GM19238 (cell line): Measurements from ENCODE around the gene ANTXR1.

Experiments
- DNase-seq: peaks from one replicate; pipeline ENCODE4 v3.0.0; 2011; ENCODE audit warnings: low spot score; ENCODE audit not compliant: insufficient read length

Gene ANTXR1

DNA sequence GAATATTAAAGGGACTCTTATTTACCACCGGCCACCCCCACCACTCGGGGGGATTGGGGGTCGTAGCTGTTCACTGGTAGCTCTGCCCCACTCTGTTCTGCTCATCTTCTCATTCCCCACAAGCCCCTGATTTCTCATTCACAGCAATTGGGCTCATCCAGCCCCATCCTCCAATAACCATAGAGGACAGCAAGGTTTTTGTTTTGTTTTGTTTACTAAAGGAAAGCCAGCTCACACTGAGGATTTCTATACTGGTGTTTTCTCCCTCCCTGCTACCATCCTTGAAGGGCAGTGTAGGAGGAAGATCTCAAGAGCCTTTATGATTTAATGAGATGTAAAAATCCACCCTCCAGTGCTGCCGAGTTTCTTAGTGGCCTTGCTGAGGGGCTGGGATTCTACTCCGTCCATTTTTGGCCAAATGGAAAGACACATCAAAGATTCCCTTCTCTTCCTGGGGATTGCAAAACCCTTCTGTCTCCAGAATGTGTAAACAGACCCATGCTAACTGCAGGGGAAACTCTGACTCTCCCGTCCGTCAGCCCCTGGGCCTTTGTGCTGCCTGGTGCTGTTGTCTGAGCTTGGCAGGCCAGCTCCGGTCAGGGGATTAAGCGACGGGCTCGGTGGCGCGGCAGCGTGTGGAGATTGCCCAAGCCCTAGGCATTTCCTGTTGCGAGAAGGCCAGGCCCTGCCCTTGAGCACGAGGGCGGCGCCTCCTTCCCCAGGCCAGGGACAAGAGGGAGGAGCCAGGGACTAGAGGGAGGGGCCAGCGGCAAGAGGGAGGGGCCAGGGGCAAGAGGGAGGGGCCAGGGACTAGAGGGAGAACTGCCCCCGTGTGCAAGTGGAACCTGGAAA lies 165.0 kb downstream of the ANTXR1 start:
- DNase-seq = no peak

DNA sequence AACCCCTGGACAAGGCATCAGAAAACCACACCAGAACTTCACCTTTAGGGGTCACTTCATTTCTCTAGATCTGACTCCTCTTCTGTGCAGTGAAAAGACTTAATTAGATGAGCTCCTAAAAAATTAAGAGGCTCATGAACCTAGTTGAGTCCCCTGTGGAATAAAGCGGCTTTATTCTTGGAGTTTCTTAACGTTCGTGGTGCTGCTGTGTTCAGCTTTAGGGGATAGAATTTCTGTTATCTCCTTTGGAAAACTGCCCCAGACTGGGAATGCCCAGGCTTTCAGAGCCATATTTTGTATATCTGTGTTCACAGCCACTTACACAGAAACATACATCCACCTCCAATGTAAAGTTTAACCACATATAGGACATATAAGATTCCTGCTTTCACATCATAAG lies 165.8 kb downstream of the ANTXR1 start:
- DNase-seq = no peak

GRCh38 chr2:69180227-69180626 lies 167.2 kb downstream of the ANTXR1 start:
- no peak for DNase-seq

DNA sequence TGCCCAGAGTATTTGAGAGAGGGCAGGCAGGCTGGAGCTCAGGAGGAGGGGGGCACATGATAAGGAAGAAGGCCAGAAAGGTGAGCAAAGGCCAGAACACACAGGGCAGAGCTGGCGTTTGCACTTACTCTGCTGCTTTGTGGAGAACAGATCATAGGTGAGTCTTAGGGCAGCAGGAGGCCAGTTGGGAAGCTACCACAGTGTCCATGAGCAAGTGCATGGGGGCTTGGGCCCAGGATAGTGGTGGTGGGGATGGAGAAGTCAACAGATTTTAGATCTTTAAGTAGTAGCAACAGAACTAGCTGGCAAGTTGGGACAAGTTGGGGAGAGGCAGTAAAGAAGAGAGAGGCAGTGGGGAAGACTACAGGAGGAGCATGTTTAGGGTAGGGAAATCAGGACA lies 168.0 kb downstream of the ANTXR1 start:
- DNase-seq = no peak

GRCh38 chr2:69181806-69182427 lies 168.9 kb downstream of the ANTXR1 start:
- DNase-seq = no peak

GRCh38 chr2:69183659-69184058 lies 170.7 kb downstream of the ANTXR1 start:
- no peak for DNase-seq

DNA sequence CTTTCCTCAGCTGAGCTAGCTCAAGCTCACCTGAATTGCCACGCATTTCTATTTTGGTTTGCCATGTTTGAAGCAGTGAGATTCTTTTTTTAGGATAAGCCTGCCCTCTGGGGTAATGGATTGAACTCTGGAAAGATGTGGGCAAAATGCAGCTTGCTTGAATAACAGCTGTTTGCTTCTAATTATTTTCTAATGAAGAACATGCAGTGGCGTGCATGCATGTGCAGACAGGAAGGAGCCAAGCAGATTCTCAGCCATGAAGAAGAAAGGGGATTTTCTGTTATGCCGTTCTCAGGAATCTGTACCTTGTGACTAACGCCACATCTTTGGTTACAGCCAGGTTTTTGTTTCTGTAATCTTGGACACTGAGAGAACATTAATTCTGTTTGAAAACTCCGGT lies 171.2 kb downstream of the ANTXR1 start:
- DNase-seq = no peak

- no peak for DNase-seq
Measured at GRCh38 chr2:69185807-69186206, 172.8 kb downstream of the ANTXR1 start.

DNA sequence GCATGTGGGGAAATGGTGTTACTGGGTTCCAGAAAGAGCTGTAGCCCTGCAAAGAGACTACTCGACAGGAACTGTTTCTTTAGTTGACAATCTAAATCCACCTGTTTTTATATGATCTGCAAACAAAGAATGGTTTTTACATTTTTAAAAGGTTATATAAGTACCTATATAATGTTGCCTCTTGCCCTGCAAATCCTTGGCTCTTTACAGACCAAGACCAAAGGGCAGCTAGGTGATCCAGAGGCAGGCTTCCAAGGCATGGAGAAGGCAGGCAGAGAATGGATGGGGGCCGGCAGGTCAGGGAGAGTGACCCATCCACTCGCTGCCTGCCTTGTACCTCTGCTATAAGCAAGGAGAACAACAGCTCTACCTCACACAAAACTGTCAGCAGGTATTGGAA lies 173.6 kb downstream of the ANTXR1 start:
- no peak for DNase-seq

- no peak for DNase-seq
Measured at GRCh38 chr2:69188182-69188900, 175.4 kb downstream of the ANTXR1 start.

- no peak for DNase-seq
Measured at GRCh38 chr2:69190743-69191404, 177.9 kb downstream of the ANTXR1 start.

- no peak for DNase-seq
Measured at GRCh38 chr2:69191634-69192033, 178.7 kb downstream of the ANTXR1 start.

- no peak for DNase-seq
Measured at GRCh38 chr2:69192176-69192945, 179.4 kb downstream of the ANTXR1 start.

DNA sequence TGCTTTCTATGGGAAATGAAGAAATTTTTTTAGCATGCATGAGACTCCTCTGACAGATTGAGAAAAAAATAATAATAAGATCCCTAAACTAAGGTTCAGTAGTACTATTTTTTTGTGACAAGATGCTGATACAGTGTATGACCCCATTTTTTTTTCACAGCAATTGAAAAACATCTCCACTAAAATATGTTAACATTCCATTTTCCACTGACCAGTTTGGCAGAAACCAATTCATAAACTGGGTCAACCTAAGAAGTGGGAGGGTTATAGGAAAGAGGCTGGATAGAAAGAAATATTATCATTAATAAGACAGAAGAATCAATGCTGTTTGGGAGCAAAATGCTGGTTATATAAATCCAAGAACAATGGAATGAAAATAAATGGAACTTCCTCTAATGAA lies 182.7 kb downstream of the ANTXR1 start:
- no peak for DNase-seq

GRCh38 chr2:69196327-69197117 lies 183.5 kb downstream of the ANTXR1 start:
- no peak for DNase-seq

GRCh38 chr2:69200107-69200520 lies 187.1 kb downstream of the ANTXR1 start:
- DNase-seq = no peak

GRCh38 chr2:69201259-69201658 lies 188.3 kb downstream of the ANTXR1 start:
- DNase-seq = no peak

- DNase-seq = no peak
Measured at GRCh38 chr2:69202327-69202726, 189.3 kb downstream of the ANTXR1 start.

- DNase-seq = no peak
Measured at GRCh38 chr2:69203166-69203985, 190.4 kb downstream of the ANTXR1 start.
